ENCODE measurements around the gene PARP1.

GRCh38 chr1:226390681-226391080 lies 17.2 kb downstream of the PARP1 start:
- TF ChIP-seq POLR2A (IDR thresholded peaks at IDR 0.05) (no peak), CTCF (IDR thresholded peaks at IDR 0.05) (no peak)

Measured in lower leg skin (tissue), 3 donors.